ENCODE data around the gene TCFL5.

Gene TCFL5

DNA sequence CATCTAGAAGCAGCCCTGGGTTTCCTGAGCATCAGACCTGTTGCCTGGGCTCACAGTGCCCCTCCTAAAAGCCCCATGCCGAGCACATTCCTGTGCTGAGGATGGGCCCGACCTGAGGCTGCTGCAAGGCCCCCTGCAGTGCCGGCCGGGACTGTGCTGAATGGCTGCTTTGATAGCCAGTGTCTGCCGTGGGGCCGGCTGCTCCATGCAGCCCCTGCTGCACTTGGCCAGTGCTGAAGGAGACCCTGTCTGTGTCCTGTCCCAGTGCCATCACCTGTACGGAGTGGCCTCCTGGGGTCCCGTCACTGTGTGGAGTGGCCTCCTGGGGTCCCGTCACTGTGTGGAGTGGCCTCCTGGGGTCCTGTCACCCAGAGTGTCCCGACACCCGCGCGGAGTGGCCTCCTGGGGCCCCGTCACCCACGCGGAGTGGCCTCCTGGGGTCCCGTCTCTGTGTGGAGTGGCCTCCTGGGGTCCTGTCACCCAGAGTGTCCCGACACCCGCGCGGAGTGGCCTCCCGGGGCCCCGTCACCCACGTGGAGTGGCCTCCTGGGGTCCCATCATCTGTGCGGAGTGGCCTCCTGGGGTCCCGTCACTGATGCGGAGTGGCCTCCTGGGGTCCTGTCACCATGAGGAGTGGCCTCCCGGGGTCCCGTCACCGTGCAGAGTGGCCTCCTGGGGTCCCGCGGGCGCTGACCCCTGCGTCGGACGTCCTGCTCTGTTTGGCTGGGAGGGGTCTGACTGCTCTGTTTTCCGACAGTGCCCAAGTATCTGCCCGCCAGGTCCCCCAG is 37.7 kb downstream of the TCFL5 start:
- no peak for DNase-seq (ENCODE audit: low read depth in 1 of 2, low spot score in 1 of 2)

DNA sequence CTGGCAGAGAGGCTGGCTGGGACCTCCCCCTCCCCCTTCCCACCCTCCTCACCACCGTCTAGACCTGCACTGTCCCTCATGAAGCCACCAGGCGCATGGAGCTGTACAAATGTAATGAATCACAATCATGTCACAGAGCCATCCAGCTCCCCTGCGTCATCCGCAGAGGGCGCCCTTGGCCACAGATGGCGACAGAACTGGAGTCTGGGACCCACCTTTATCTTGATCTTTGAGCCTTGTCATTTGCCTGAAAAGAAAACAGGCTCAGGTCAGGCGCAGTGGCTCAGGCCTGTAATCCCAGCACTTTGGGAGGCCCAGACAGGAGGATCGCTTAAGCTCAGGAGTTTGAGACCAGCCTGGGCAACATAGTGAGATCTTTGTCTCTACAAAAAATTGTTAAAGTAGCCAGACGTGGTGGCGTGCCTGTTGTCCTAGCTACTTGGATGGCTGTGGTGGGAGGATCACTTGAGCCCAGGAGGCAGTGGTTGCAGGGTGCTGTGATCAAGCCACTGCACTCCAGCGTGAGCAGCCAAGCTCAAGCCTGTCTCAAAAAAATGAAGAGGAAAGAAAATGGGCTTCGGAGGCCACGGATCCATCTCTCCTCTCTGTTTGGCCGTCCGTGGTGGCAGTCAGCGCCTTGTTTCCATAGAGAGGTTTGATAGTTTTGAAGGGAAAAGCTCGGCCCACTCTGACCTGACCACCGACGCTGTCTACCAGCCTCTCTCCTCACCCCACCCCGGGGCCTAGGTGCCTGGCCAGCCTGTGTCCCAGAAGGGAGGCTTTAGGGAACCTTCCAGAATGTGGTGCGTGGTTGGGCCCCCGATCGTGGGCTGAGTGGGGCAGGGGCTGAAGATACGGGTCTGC is 38.6 kb downstream of the TCFL5 start:
- DNase-seq (ENCODE audit: low read depth in 1 of 2, low spot score in 1 of 2): no peak

- no peak for DNase-seq (ENCODE audit: low read depth in 1 of 2, low spot score in 1 of 2)
These were observed 39.3 kb downstream of the TCFL5 start for GRCh38 chr20:62822239-62822787.

- no peak for DNase-seq (ENCODE audit: low read depth in 1 of 2, low spot score in 1 of 2)
These were observed 39.9 kb downstream of the TCFL5 start for GRCh38 chr20:62821726-62822210.

DNA sequence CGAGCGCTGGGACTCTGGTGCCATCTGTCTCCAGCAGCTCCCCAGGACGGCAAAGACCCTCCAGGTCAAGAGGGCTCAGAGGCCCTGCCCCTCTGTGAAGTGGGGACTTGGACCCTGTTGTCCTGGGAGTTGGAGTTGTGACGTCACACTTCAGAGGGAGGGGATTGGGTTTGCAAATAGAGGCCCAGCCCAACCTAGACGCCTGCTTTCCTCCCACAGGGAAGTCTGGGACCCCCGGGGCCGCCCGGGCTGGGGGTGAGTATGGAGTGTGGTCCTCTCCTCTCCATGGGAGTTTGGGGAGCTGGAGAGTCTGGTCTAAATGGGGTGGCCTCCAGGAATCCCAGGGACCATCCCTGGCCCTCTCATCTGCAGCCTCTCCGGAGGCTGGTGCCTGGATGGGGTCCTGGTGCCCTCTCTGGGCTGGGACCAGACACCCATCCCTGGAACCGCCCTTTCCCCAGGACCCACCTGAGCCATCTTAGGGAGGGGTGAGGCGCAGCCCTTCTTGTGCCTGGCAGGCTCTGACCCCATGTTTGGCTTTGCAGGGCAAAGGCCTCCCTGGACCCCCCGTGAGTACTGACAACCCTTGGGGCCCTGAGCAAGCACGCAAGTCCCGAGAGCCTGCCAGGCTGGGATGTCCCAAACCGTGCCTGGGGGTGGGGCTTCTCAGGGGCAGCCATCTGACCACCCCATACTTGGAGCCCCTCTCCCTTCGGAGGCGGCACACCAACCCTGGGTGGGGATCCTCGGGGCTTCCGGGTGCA is 40.5 kb downstream of the TCFL5 start:
- no peak for DNase-seq (ENCODE audit: low read depth in 1 of 2, low spot score in 1 of 2)

- DNase-seq (ENCODE audit: low read depth in 1 of 2, low spot score in 1 of 2): no peak
These were observed 41.2 kb downstream of the TCFL5 start for GRCh38 chr20:62820208-62820961.

DNA sequence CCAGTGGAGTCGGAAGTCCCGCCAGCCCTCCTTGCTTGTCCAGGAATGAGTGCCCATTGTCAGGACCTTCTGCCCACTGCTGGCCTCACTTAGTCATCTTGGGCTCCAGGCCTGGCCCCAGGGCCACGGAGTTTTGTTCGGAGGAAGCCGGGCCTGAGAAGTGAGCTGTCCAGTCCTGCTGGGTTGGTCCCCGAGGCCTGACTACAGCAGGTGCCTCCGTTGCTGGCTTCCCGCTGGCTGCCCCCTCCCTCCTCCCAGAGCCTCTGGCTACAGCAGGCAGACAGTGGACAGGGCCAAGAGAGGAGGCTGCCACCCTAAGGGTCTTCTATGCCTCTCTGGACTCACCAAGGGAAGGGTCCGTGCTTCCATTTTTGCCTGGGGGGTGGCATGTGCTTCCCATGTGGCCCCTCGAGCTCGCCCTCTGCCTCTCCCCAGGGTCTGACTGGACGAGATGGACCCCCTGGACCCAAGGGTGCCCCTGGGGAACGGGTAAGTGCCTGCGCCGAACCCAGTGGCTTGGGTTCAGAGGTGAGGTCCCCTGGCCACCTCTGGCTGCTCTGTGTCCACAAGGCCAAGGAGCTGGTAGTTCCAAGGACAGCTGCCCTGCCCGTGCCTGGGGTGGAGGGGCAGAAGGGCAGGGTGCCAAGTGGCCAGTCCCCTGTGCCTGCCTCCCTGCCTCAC is 42.0 kb downstream of the TCFL5 start:
- no peak for DNase-seq (ENCODE audit: low read depth in 1 of 2, low spot score in 1 of 2)

GRCh38 chr20:62818592-62819493 is 42.8 kb downstream of the TCFL5 start:
- no peak for DNase-seq (ENCODE audit: low read depth in 1 of 2, low spot score in 1 of 2)

DNA sequence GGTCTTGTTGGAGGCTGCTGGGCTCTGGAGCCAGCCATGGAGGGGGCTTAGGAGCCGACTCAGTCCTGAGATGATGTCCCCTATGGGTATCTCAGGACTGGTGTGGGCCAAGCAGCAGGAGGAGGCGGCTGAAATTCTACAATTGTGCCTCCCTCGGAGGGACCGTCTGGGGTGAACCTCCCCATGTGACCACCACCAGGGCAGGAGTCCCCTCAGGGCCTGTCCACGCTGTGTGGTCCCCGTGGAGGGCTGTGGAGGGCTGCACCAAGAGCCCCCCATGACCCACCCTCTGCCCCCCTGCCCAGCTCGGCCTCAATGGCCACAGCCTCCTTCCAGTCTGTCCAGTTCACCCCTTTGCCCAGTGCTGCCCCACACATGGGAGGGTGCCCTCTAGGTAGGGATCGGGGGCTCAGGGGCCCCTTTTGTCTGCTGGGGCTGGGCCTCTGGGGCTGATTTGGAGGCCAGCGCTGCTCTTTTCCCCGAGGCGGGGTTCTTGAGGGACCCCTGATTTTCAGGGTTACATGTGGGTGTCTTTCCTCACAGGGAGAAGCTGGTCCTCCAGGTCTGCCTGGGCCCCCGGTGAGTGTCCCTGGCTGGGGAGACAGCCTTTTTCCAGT is 43.5 kb downstream of the TCFL5 start:
- DNase-seq (ENCODE audit: low read depth in 1 of 2, low spot score in 1 of 2): no peak

DNA sequence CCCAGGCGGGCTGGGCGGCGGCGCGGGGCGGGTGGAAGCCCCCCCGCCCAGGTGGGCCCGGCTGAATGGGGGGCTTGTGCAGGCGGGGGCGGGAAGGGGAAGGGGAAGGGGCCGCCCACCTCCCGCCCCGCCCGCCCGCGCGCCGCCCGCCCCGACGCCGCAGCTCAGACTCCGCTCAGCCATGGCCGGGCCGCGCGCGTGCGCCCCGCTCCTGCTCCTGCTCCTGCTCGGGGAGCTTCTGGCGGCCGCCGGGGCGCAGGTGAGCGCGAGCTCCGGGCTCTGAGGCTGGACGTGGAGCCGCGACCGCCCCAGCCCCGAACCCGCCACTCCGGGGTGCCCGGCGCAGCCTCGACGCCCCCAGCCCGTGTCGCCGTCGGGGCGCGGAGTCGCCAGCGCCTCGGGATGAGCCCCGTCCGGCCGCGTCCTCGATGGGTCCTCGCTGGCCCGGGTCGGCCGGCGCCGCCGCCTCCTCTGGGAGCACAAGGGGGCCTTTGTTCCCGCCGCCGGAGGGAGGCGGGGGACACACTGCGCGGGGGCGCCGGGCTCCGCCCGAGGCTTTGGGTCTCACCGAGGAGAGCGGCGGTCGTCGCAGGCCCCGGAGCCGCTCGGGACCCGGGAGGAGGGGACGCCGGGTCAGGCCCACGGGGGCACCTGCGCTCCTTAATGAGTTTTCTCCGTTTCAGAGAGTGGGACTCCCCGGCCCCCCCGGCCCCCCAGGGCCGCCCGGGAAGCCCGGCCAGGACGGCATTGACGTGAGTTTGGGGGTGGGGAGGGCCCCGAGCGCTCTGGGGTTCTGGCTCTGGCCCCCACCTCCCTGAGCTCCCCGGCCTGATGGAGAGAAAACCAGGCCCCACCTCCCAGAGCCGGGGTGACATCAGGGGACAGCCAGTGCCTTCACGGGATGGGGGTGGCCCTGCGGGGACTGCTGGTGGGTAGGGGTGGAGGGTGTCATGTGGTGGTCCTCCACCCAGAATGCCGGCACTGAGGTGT is 44.4 kb downstream of the TCFL5 start, which contains the start of gene COL9A3:
TSS of gene COL9A3 (plus strand) at position 167 of the 990 bp plus-strand sequence. CDS start at position 182, 15 bp downstream.
- no peak for DNase-seq (ENCODE audit: low read depth in 1 of 2, low spot score in 1 of 2)

GRCh38 chr20:62816031-62816883 is 45.4 kb downstream of the TCFL5 start:
- no peak for DNase-seq (ENCODE audit: low read depth in 1 of 2, low spot score in 1 of 2)

DNA sequence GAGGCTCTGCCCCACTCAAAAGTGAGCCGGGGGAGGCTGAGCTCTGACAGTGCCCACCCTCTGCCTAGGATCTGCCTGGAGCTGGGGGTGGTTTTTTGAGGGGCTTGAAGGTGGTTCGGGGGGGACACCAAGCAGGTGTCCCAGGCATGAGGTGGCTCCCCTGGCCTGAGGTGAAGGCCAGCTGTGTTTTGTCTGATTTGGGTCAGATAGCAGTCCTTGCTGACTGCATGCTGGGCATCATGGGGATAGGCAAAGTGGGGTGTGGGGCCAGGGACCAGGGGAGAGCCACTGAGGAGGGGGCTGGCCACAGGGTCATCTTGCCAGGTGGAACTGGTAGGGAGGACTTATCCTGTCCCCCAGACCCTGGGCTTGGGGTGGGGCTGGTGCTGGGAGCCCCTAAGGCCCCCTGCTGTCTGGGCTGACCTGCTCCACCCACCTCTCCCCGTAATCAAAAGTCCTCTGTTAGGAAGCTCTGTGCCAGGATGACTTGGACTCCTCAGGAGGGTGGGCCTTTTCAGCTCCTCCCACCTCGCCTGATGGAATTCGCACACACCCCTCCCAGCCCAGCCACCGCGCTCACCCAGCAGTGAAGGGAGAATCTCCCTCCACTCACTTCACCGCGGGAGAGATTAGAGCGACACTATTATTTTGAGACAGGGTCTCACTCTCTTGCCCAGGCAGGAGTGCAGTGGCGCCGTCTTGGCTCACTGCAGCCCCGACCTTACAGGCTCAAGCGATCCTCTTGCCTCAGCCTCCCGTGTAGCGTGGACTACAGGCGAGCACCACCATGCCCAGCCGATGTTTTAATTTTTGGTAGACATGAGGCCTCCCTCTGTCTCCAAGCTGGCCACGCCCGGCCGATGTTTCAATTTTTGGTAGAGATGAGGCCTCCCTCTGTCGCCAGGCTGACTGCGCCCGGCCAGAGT is 46.3 kb downstream of the TCFL5 start:
- no peak for DNase-seq (ENCODE audit: low read depth in 1 of 2, low spot score in 1 of 2)

- DNase-seq (ENCODE audit: low read depth in 1 of 2, low spot score in 1 of 2): no peak
These were observed 46.9 kb downstream of the TCFL5 start for GRCh38 chr20:62814709-62815065.

GRCh38 chr20:62814060-62814708 is 47.4 kb downstream of the TCFL5 start:
- no peak for DNase-seq (ENCODE audit: low read depth in 1 of 2, low spot score in 1 of 2)

- no peak for DNase-seq (ENCODE audit: low read depth in 1 of 2, low spot score in 1 of 2)
These were observed 48.0 kb downstream of the TCFL5 start for GRCh38 chr20:62813588-62813987.
